HL-60 (cell line): Measurements from ENCODE around the gene MKLN1.
"Not testable (repeated sequence)": the region's sequence is repeated elsewhere in the genome, so short reads cannot be mapped to it uniquely, and the experiment has no call there.

Experiments
- DNase-seq, 2 experiments: peaks; one replicate each; pipeline ENCODE4 v3.0.0-alpha.2; 2010 to 2020; ENCODE audit warnings: low read depth in 1 of 2, low spot score in 1 of 2
- H3K27ac ChIP-seq: fragments of 250-450 bp; sonication (Bioruptor Pico); replicated peaks from 2 replicates; pipeline ENCODE4 v1.5.1; 2020; ENCODE audit warnings: mild to moderate bottlenecking, moderate library complexity
- H3K27me3 ChIP-seq: fragments of 250-450 bp; sonication (Bioruptor Pico); 2 replicates; pipeline ENCODE4 v1.5.1; 2021; ENCODE audit warnings: mild to moderate bottlenecking, moderate library complexity; ENCODE audit not compliant: insufficient read depth, poor library complexity, severe bottlenecking
- H3K4me3 ChIP-seq: replicated peaks from 2 replicates; pipeline ENCODE4 v1.5.1; 2011; ENCODE audit warnings: mild to moderate bottlenecking, control low read depth, low read length; ENCODE audit not compliant: insufficient read depth
- CTCF ChIP-seq: IDR thresholded peaks from one replicate; pipeline ENCODE4 v1.5.1; 2011; ENCODE audit warnings: low read length, control low read depth, inconsistent platforms; ENCODE audit not compliant: insufficient read depth
- GABPA ChIP-seq: IDR thresholded peaks from 2 replicates; pipeline ENCODE4 v1.6.1; 2012; ENCODE audit warnings: low read depth
- POLR2AphosphoS5 ChIP-seq: IDR thresholded peaks from 2 replicates; pipeline ENCODE4 v1.6.1; 2012; ENCODE audit warnings: low read depth
- REST ChIP-seq: IDR thresholded peaks from 2 replicates; pipeline ENCODE4 v1.6.1; 2012; ENCODE audit warnings: low read depth; ENCODE audit not compliant: insufficient replicate concordance
- SPI1 ChIP-seq: IDR thresholded peaks from 2 replicates; pipeline ENCODE4 v1.6.1; 2012; ENCODE audit warnings: low read depth, mild to moderate bottlenecking, borderline replicate concordance

The MKLN1 gene

GRCh38 chr7:131331806-131332205 is 4.1 kb downstream of the MKLN1 start:
- H3K4me3 ChIP-seq: no peak overlapping the region
- TF ChIP-seq POLR2AphosphoS5: no peak
- no peak for TF ChIP-seq GABPA
- TF ChIP-seq REST: no peak
- TF ChIP-seq CTCF: no peak
- TF ChIP-seq SPI1: no peak
- no peak overlapping the region for H3K27ac ChIP-seq
- no peak for DNase-seq
- no peaks in the 10 kb centered on the region for H3K27me3 ChIP-seq

- not testable (repeated sequence) for H3K4me3 ChIP-seq, H3K27me3 ChIP-seq, DNase-seq, H3K27ac ChIP-seq
These were observed 5.1 kb downstream of the MKLN1 start for GRCh38 chr7:131332729-131333128.

- Histone ChIP-seq H3K27ac (no peak overlapping the region), H3K4me3 (no peak overlapping the region), H3K27me3 (no peaks in the 10 kb centered on the region)
- no peak for TF ChIP-seq REST
- no peak for TF ChIP-seq GABPA
- TF ChIP-seq POLR2AphosphoS5: no peak
- no peak for TF ChIP-seq SPI1
- TF ChIP-seq CTCF: no peak
- no peak for DNase-seq
These were observed 8.1 kb downstream of the MKLN1 start for GRCh38 chr7:131335639-131336381.

GRCh38 chr7:131336956-131337355 is 9.3 kb downstream of the MKLN1 start:
- Histone ChIP-seq H3K27me3 (no peaks in the 10 kb centered on the region), H3K27ac (no peak overlapping the region), H3K4me3 (no peak overlapping the region)
- DNase-seq: peak in 1 of 2 experiments; percentile 35
- TF ChIP-seq REST (no peak), CTCF (no peak), SPI1 (no peak)
